ENCODE results near the gene MAML2.

MAML2 gene

GRCh38 chr11:96051820-96052219 is 291.2 kb downstream of the MAML2 start:
- H3K27ac ChIP-seq, result no peak overlapping the region
- no peak for TF ChIP-seq CTCF (conservative IDR thresholded peaks at IDR 0.05)
- no peak for TF ChIP-seq ZFX (IDR thresholded peaks at IDR 0.05)

- TF ChIP-seq CTCF (conservative IDR thresholded peaks at IDR 0.05) (no peak), ZFX (IDR thresholded peaks at IDR 0.05) (no peak)
- no peak overlapping the region for H3K27ac ChIP-seq
These were observed 292.4 kb downstream of the MAML2 start for GRCh38 chr11:96050435-96051182.

- no peak for TF ChIP-seq CTCF (conservative IDR thresholded peaks at IDR 0.05)
- no peak for TF ChIP-seq ZFX (IDR thresholded peaks at IDR 0.05)
- H3K27ac ChIP-seq, result no peak overlapping the region
These were observed 293.6 kb downstream of the MAML2 start for GRCh38 chr11:96049426-96049825.

GRCh38 chr11:96045622-96046456 is 297.2 kb downstream of the MAML2 start:
- no peak for TF ChIP-seq CTCF (conservative IDR thresholded peaks at IDR 0.05)
- no peak for TF ChIP-seq ZFX (IDR thresholded peaks at IDR 0.05)
- H3K27ac ChIP-seq, result no peak overlapping the region

GRCh38 chr11:96044747-96045146 is 298.2 kb downstream of the MAML2 start:
- no peak overlapping the region for H3K27ac ChIP-seq
- TF ChIP-seq ZFX (IDR thresholded peaks at IDR 0.05), result no peak
- TF ChIP-seq CTCF (conservative IDR thresholded peaks at IDR 0.05), result no peak

- no peak overlapping the region for H3K27ac ChIP-seq
- TF ChIP-seq CTCF (conservative IDR thresholded peaks at IDR 0.05), result no peak
These were observed 298.7 kb downstream of the MAML2 start for GRCh38 chr11:96044311-96044710.

- TF ChIP-seq ZFX (IDR thresholded peaks at IDR 0.05) (no peak), CTCF (conservative IDR thresholded peaks at IDR 0.05) (no peak)
- no peak overlapping the region for H3K27ac ChIP-seq
These were observed 299.7 kb downstream of the MAML2 start for GRCh38 chr11:96043291-96043690.

Data from C4-2B (cell line).